OCI-LY7 (cell line): ENCODE measurements around the gene CDKAL1. TPM values are rescaled to one million over a fixed set of nuclear protein-coding genes. Genes with fewer than 3 reads are reported as not detected.

Experiments used
- BruUV-seq: library from RNA; stranded (reverse); fragments of 400-500 nt; replicated peaks from 2 replicates; lab custom pipeline; 2021; lab: Mats Ljungman, UMichigan
- CTCF ChIA-PET: fragments of 300-600 bp; sonication (Branson Sonifier 250); formaldehyde crosslinking; loops from one replicate; lab custom pipeline; 2022; ENCODE audit warnings: antibody characterized with exemption; ENCODE audit not compliant: unreplicated experiment; lab: Charles Lee
- POLR2A ChIA-PET: fragments of 300-600 bp; sonication (Branson Sonifier 250); formaldehyde crosslinking; loops from one replicate; lab custom pipeline; 2022; ENCODE audit warnings: antibody characterized with exemption; lab: Charles Lee
- DNase-seq: peaks from one replicate; pipeline ENCODE4 v3.0.0-alpha.2; 2015; ENCODE audit warnings: low spot score
- H2AFZ ChIP-seq: fragments of 200-600 bp; sonication (generic), shearing (Covaris generic); 2 replicates; pipeline ENCODE4 v1.6.1; 2014; ENCODE audit warnings: mild to moderate bottlenecking, antibody characterized with exemption, low read length, moderate library complexity
- H3K27ac ChIP-seq: fragments of 200-600 bp; sonication (generic); 2 replicates; pipeline ENCODE4 v1.5.1; 2014; ENCODE audit warnings: mixed run types, low read depth, mild to moderate bottlenecking, moderate library complexity, low read length, inconsistent platforms; ENCODE audit not compliant: poor library complexity, severe bottlenecking
- H3K36me3 ChIP-seq: fragments of 200-600 bp; sonication (generic); 2 replicates; pipeline ENCODE4 v1.6.1; 2014; ENCODE audit warnings: mild to moderate bottlenecking, antibody characterized with exemption, low read length, moderate library complexity, mixed read lengths; ENCODE audit not compliant: insufficient read depth
- H3K4me1 ChIP-seq: fragments of 200-600 bp; sonication (generic); 2 replicates; pipeline ENCODE4 v1.5.1; 2014; ENCODE audit warnings: mild to moderate bottlenecking, low read length; ENCODE audit not compliant: insufficient read depth, poor library complexity, severe bottlenecking
- H3K4me2 ChIP-seq: fragments of 200-600 bp; sonication (generic); 2 replicates; pipeline ENCODE4 v1.6.1; 2014; ENCODE audit warnings: mild to moderate bottlenecking, low read length
- H3K4me3 ChIP-seq: fragments of 200-600 bp; sonication (generic); 2 replicates; pipeline ENCODE4 v1.5.1; 2014; ENCODE audit warnings: mild to moderate bottlenecking, low read depth, low read length; ENCODE audit not compliant: poor library complexity, severe bottlenecking
- H3K79me2 ChIP-seq: fragments of 200-600 bp; sonication (generic); 2 replicates; pipeline ENCODE4 v1.6.1; 2016; ENCODE audit warnings: low read depth, mild to moderate bottlenecking, low read length, moderate library complexity, mixed read lengths; ENCODE audit not compliant: insufficient read depth
- H3K9me2 ChIP-seq: fragments of 200-600 bp; sonication (generic); 2 replicates; pipeline ENCODE4 v1.6.1; 2016; ENCODE audit warnings: mild to moderate bottlenecking, low read length, mixed read lengths; ENCODE audit not compliant: insufficient read depth
- H3K9me3 ChIP-seq: fragments of 200-600 bp; sonication (generic); 2 replicates; pipeline ENCODE4 v1.6.1; 2014; ENCODE audit warnings: mild to moderate bottlenecking, mixed run types, low read length, mixed read lengths
- H4K20me1 ChIP-seq: fragments of 200-600 bp; sonication (generic); 2 replicates; pipeline ENCODE4 v1.6.1; 2014; ENCODE audit warnings: mild to moderate bottlenecking, antibody characterized with exemption, low read length, moderate library complexity, mixed read lengths; ENCODE audit not compliant: insufficient read depth
- CTCF ChIP-seq: fragments of 200-600 bp; sonication (generic); conservative IDR thresholded peaks from 2 replicates; pipeline ENCODE4 v1.5.1; 2014; ENCODE audit warnings: mild to moderate bottlenecking, antibody characterized with exemption, low read length, moderate library complexity, mixed read lengths
- EZH2phosphoT487 ChIP-seq: fragments of 200-600 bp; sonication (generic); IDR thresholded peaks from 2 replicates; pipeline ENCODE4 v1.6.1; 2018; ENCODE audit warnings: low read depth, borderline replicate concordance, mild to moderate bottlenecking, mixed run types, antibody characterized with exemption, low read length, moderate library complexity, mixed read lengths
- intact Hi-C: fragments of 100-400 bp; cut with micrococcal nuclease; formaldehyde crosslinking; loops from one replicate; pipeline ENCODE4 v1.10.0; 2022; ENCODE audit not compliant: unreplicated experiment
- total RNA-seq, 2 experiments: library from RNA; depleted of rRNA in 1 of 2; stranded (reverse); fragments of >200 nt in 1 of 2; shearing (Covaris generic) in 1 of 2; gene quantifications; 2 replicates each; pipeline ENCODE4 v1.2.3, GENCODE V29; 2014 to 2022

CDKAL1 gene
- total RNA-seq, 2 experiments from 2014 or later = 19.9 to 21.1 TPM

GRCh38 chr6:21158149-21158548, 623.9 kb downstream of the CDKAL1 start:
- intact Hi-C loops = no loop called here
- H3K9me2 ChIP-seq = no peaks in the 10 kb centered on the region
- H3K9me3 ChIP-seq = no peaks in the 10 kb centered on the region
- H2AFZ ChIP-seq = no peak overlapping the region
- no peaks in the 10 kb centered on the region for H4K20me1 ChIP-seq
- no peak overlapping the region for H3K27ac ChIP-seq
- ChIA-PET POLR2A (interaction anchor here (0.5 kb wide), 2 partner anchors 46 to 985 kb away, joined by 5 to 9 read pairs; no protein-coding TSS in a partner anchor), CTCF (no interaction called here)
- TF ChIP-seq EZH2phosphoT487 = no peak
- TF ChIP-seq CTCF = no peak
- H3K4me3 ChIP-seq = no peak overlapping the region
- no peaks in the 10 kb centered on the region for H3K79me2 ChIP-seq
- H3K4me2 ChIP-seq = no peak overlapping the region
- no peaks in the 10 kb centered on the region for H3K4me1 ChIP-seq
- no TSS peak for BruUV-seq
- DNase-seq = no peak
- no peaks in the 10 kb centered on the region for H3K36me3 ChIP-seq

DNA sequence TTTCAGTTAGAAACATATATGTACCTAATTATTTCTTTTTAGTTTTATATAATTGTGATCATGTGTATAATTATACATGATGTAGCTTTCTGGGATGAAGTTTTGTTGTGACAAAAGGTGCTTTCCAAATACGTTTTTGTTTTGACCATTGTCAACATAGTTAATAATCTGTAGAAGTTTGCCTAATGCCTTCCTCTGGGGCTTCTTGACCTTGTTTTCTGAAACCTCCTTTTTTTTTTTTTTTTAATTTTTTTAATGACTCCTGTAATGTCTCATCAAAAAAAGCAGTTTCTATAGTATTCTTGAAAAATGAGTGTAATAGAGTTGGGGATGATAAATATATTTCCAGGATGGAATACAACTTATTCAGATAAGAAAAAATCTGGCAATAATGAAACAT, 624.6 kb downstream of the CDKAL1 start:
- no TSS peak for BruUV-seq
- no peak overlapping the region for H3K4me3 ChIP-seq
- H3K36me3 ChIP-seq = no peaks in the 10 kb centered on the region
- H3K27ac ChIP-seq = no peak overlapping the region
- no peak for DNase-seq
- no peak overlapping the region for H2AFZ ChIP-seq
- POLR2A ChIA-PET = no interaction called here
- H3K79me2 ChIP-seq = no peaks in the 10 kb centered on the region
- intact Hi-C loops = no loop called here
- no peak for TF ChIP-seq CTCF
- no peak for TF ChIP-seq EZH2phosphoT487
- no peak overlapping the region for H3K4me2 ChIP-seq
- CTCF ChIA-PET = no interaction called here
- H3K9me3 ChIP-seq = no peaks in the 10 kb centered on the region
- no peaks in the 10 kb centered on the region for H3K9me2 ChIP-seq
- H4K20me1 ChIP-seq = no peaks in the 10 kb centered on the region
- H3K4me1 ChIP-seq = no peaks in the 10 kb centered on the region

GRCh38 chr6:21159465-21159864, 625.2 kb downstream of the CDKAL1 start:
- no peak for TF ChIP-seq EZH2phosphoT487
- no peak for TF ChIP-seq CTCF
- CTCF ChIA-PET = no interaction called here
- Histone ChIP-seq H3K36me3 (no peaks in the 10 kb centered on the region), H3K4me2 (no peak overlapping the region), H3K9me2 (no peaks in the 10 kb centered on the region), H3K4me3 (no peak overlapping the region), H2AFZ (no peak overlapping the region), H3K27ac (no peak overlapping the region), H3K79me2 (no peaks in the 10 kb centered on the region), H3K9me3 (no peaks in the 10 kb centered on the region), H3K4me1 (no peaks in the 10 kb centered on the region), H4K20me1 (no peaks in the 10 kb centered on the region)
- intact Hi-C loops = no loop called here
- no peak for DNase-seq
- no TSS peak for BruUV-seq
- POLR2A ChIA-PET = no interaction called here
